A549 (cell line): ENCODE measurements around the gene SET. TPM values are rescaled to one million over a fixed set of nuclear protein-coding genes. Genes with fewer than 3 reads are reported as not detected.
A peak's percentile ranks its signal among the peaks of the same experiment; 100 is the strongest.
"Not testable (repeated sequence)": the region's sequence is repeated elsewhere in the genome, so short reads cannot be mapped to it uniquely, and the experiment has no call there.

ENCODE experiments used
- ATAC-seq, 2 experiments: fragments of 200-7000 bp in 1 of 2; fragments of >200 bp in 1 of 2; cut with Nextera tagmentation in 1 of 2; cut with Tn5 transposase in 1 of 2; 3 replicates each; pipeline versions ENCODE4 v1.8.0 to v1.9.1; 2018 to 2020; ENCODE audit warnings: mild to moderate bottlenecking in 1 of 2, moderate library complexity in 1 of 2
- CTCF ChIA-PET: fragments of 300-600 bp; sonication (Branson Sonifier 250); formaldehyde crosslinking; extraction: SDS; loops from one replicate; lab custom pipeline; 2021; ENCODE audit warnings: antibody characterized with exemption, inconsistent platforms; lab: Yijun Ruan, JAX
- POLR2A ChIA-PET: fragments of 350-600 bp; formaldehyde crosslinking; extraction: SDS; loops from one replicate; lab custom pipeline; 2021; ENCODE audit warnings: antibody characterized with exemption, inconsistent platforms; lab: Yijun Ruan, JAX
- DNase-seq, 2 experiments: peaks; one replicate each; pipeline versions ENCODE4 v3.0.0 to v3.0.0-alpha.2; 2011 to 2016; ENCODE audit warnings: low read depth in 1 of 2, low spot score in 1 of 2
- FAIRE-seq: peaks from 2 replicates; lab custom pipeline; 2011; peaks lifted over from hg19 to GRCh38; lab: Jason Lieb, UNC
- H3K27ac ChIP-seq, 2 experiments: fragments of >200 bp; sonication (Bioruptor Twin); formaldehyde crosslinking; 3 replicates each; pipeline ENCODE4 v1.5.1; 2016 to 2017
- H3K4me1 ChIP-seq: fragments of >200 bp; sonication (Bioruptor Twin); formaldehyde crosslinking; 3 replicates; pipeline ENCODE4 v1.6.1; 2016
- H3K4me2 ChIP-seq: fragments of >200 bp; sonication (Bioruptor Twin); formaldehyde crosslinking; 3 replicates; pipeline ENCODE4 v1.6.1; 2016
- H3K4me3 ChIP-seq: fragments of >200 bp; sonication (Bioruptor Twin); formaldehyde crosslinking; 3 replicates; pipeline ENCODE4 v1.5.1; 2016
- H3K9me3 ChIP-seq: fragments of >200 bp; sonication (Bioruptor Twin); formaldehyde crosslinking; 3 replicates; pipeline ENCODE4 v1.6.1; 2016
- CBX8 ChIP-seq: fragments of 200-600 bp; sonication (generic); IDR thresholded peaks from 2 replicates; pipeline ENCODE4 v1.6.1; 2016
- CEBPB ChIP-seq, 2 experiments: fragments of >200 bp in 1 of 2; sonication (Bioruptor Twin) in 1 of 2; formaldehyde crosslinking in 1 of 2; IDR thresholded peaks; 2 replicates each; pipeline ENCODE4 v1.6.1; 2012 to 2016
- CHD4 ChIP-seq: fragments of 200-600 bp; sonication (generic); IDR thresholded peaks from 2 replicates; pipeline ENCODE4 v1.6.1; 2016; ENCODE audit warnings: antibody characterized with exemption, mild to moderate bottlenecking, borderline replicate concordance
- EHF ChIP-seq: fragments of 250-450 bp; sonication (Bioruptor Pico); IDR thresholded peaks from 2 replicates; pipeline ENCODE4 v1.5.0; 2020; ENCODE audit warnings: mild to moderate bottlenecking
- EHMT2 ChIP-seq: fragments of 200-600 bp; sonication (generic); IDR thresholded peaks from 2 replicates; pipeline ENCODE4 v1.6.1; 2016; ENCODE audit warnings: antibody characterized with exemption, low read depth, mild to moderate bottlenecking, moderate library complexity
- EP300 ChIP-seq, 2 experiments: fragments of >200 bp; sonication (Bioruptor Twin); formaldehyde crosslinking; IDR thresholded peaks; 2 replicates in 1 of 2; 3 replicates in 1 of 2; pipeline ENCODE4 v1.6.1; 2016 to 2017
- ESRRA ChIP-seq: fragments of 150-350 bp; IDR thresholded peaks from 2 replicates; pipeline ENCODE4 v1.6.1; 2014; ENCODE audit warnings: mild to moderate bottlenecking, low read length, borderline replicate concordance
- FOSB ChIP-seq: fragments of 250-450 bp; sonication (Bioruptor Pico); IDR thresholded peaks from 2 replicates; pipeline ENCODE4 v1.5.0; 2020; ENCODE audit warnings: mild to moderate bottlenecking, moderate library complexity
- FOSL2 ChIP-seq, 2 experiments: fragments of 450-650 bp in 1 of 2; fragments of >200 bp in 1 of 2; sonication (Bioruptor Twin) in 1 of 2; formaldehyde crosslinking; IDR thresholded peaks; 2 replicates each; pipeline versions ENCODE4 v1.5.0 to v1.6.1; 2016 to 2020; ENCODE audit warnings: mild to moderate bottlenecking in 1 of 2, moderate library complexity in 1 of 2
- FOXS1 ChIP-seq: fragments of 250-450 bp; sonication (Bioruptor Pico); IDR thresholded peaks from 2 replicates; pipeline ENCODE4 v1.5.0; 2020; ENCODE audit warnings: mild to moderate bottlenecking, moderate library complexity
- HES2 ChIP-seq: fragments of >200 bp; sonication (Bioruptor Twin); formaldehyde crosslinking; IDR thresholded peaks from 2 replicates; pipeline ENCODE4 v1.6.1; 2016
- HOXB5 ChIP-seq: fragments of 250-450 bp; sonication (Bioruptor Pico); IDR thresholded peaks from 2 replicates; pipeline ENCODE4 v1.5.0; 2020; ENCODE audit warnings: mild to moderate bottlenecking, moderate library complexity
- JUN ChIP-seq, 2 experiments: fragments of >200 bp; sonication (Bioruptor Twin); formaldehyde crosslinking; IDR thresholded peaks; 2 replicates in 1 of 2; 3 replicates in 1 of 2; pipeline ENCODE4 v1.6.1; 2016 to 2017
- JUNB ChIP-seq: fragments of >200 bp; sonication (Bioruptor Twin); formaldehyde crosslinking; IDR thresholded peaks from 2 replicates; pipeline ENCODE4 v1.6.1; 2016
- KDM1A ChIP-seq: fragments of 200-600 bp; sonication (generic); IDR thresholded peaks from 2 replicates; pipeline ENCODE4 v1.6.1; 2016; ENCODE audit warnings: low read depth, mild to moderate bottlenecking
- KDM5A ChIP-seq: fragments of 200-600 bp; sonication (generic); IDR thresholded peaks from 2 replicates; pipeline ENCODE4 v1.6.1; 2016; ENCODE audit warnings: antibody characterized with exemption, mild to moderate bottlenecking
- MAZ ChIP-seq: fragments of 150-350 bp; IDR thresholded peaks from 2 replicates; pipeline ENCODE4 v1.6.1; 2014; ENCODE audit warnings: antibody characterized with exemption, low read depth, low read length, borderline replicate concordance
- MYC ChIP-seq: IDR thresholded peaks from 2 replicates; pipeline ENCODE4 v1.6.1; 2012; ENCODE audit warnings: mild to moderate bottlenecking, inconsistent platforms, low read length, improper control_type of control experiment, borderline replicate concordance
- NFE2L2 ChIP-seq: fragments of 150-350 bp; conservative IDR thresholded peaks from 2 replicates; pipeline ENCODE4 v1.6.1; 2014; ENCODE audit warnings: low read length
- PHF8 ChIP-seq: fragments of 200-600 bp; sonication (generic); IDR thresholded peaks from 2 replicates; pipeline ENCODE4 v1.6.1; 2016; ENCODE audit warnings: low read depth, mild to moderate bottlenecking, antibody characterized with exemption, moderate library complexity, borderline replicate concordance
- RARB ChIP-seq: fragments of 250-450 bp; sonication (Bioruptor Pico); IDR thresholded peaks from 2 replicates; pipeline ENCODE4 v1.8.0; 2021; ENCODE audit warnings: mild to moderate bottlenecking, moderate library complexity
- RCOR1 ChIP-seq: fragments of 150-350 bp; IDR thresholded peaks from 2 replicates; pipeline ENCODE4 v1.6.1; 2014; ENCODE audit warnings: antibody characterized with exemption, low read length, low read depth
- RFX5 ChIP-seq: fragments of 450-650 bp; IDR thresholded peaks from 2 replicates; pipeline ENCODE4 v1.7.1; 2014; ENCODE audit warnings: antibody characterized with exemption, mild to moderate bottlenecking, moderate library complexity
- SMC3 ChIP-seq: fragments of >200 bp; sonication (Bioruptor Twin); formaldehyde crosslinking; IDR thresholded peaks from 3 replicates; pipeline ENCODE4 v1.6.1; 2018; ENCODE audit warnings: inconsistent platforms
- TP53 ChIP-seq: fragments of 250-450 bp; sonication (Bioruptor Pico); IDR thresholded peaks from 2 replicates; pipeline ENCODE4 v1.5.0; 2021; ENCODE audit warnings: mild to moderate bottlenecking, moderate library complexity
- ZSCAN20 ChIP-seq: fragments of 250-450 bp; sonication (Bioruptor Pico); IDR thresholded peaks from 2 replicates; pipeline ENCODE4 v1.8.0; 2022; ENCODE audit warnings: mild to moderate bottlenecking, moderate library complexity
- WGBS: methylation state at CpG from one replicate; pipeline ENCODE4 v1.1.6; 2017; ENCODE audit errors: missing lambda C conversion rate; 5-methylcytosine and 5-hydroxymethylcytosine counted together
- polyA plus RNA-seq, 4 experiments: library from polyadenylated mRNA; depleted of rRNA in 3 of 4; stranded (reverse); fragments of >200 nt; fragmentation: RNase III in 1 of 4; extraction: RNeasy Plus Mini Kit Qiagen cat#74134 plus additional on column Dnase treatment in 1 of 4; gene quantifications; 2 replicates in 3 of 4; 3 replicates in 1 of 4; pipeline ENCODE4 v1.2.3, GENCODE V29; 2011 to 2017
- TF ChIP-seq, protein P1 (sequence below): fragments of >200 bp; sonication (Bioruptor Twin); formaldehyde crosslinking; IDR thresholded peaks from 3 replicates; pipeline ENCODE4 v1.5.1; 2016

Gene SET
- polyA plus RNA-seq, 2 of the 4 experiments (the other 2 are of a cell fraction): 518 to 538 TPM

DNA sequence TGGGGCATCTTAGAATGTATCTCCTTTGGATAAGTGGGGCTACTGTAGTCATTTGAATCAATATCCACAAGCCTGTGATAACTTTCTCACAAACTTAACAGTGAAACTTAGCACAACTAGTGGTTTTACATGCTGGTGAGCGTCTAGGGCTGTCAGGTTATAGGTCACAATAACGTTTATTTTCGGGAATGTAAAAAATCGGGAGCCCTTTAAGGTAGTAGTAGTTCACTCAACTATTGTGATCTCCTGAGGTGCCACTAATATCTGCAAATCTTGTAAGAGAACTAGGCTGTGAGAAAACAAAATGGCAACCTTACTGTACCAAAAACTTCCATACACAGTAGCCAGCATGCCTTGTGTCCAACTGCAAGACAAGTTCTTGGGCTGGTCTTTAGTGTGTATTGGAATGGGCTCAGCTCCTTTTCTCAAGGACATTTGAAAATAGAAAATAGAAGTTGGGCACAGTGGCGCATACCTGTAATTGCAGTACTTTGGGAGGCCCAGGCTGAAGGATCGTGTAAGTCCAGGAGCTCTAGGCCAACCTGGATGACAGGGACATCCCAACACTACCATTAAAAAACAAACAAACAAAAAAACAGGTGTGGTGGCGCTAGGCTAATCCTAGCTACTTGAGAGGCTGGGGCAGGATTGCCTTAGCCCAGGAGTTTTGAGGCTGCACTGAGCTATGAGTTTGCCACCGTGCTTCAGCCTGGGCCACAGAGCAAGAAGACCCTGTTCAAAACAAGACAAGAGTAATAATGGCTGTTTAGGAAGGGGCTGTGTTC is 8.1 kb downstream of the SET start:
- TF ChIP-seq ZSCAN20 (CRISPR knock-in tag) (no peak), JUN (IDR thresholded peaks at IDR 0.05) (no peak; a peak in 1 of 5 replicates), CEBPB (IDR thresholded peaks at IDR 0.05) (no peak), EP300 (IDR thresholded peaks at IDR 0.05) (no peak), KDM5A (no peak), EHF (CRISPR knock-in tag) (no peak)
- TF ChIP-seq, all 56 proteins: peak for 0
- peaks cover 15% of the 10 kb centered on the region for H3K4me1 ChIP-seq
- WGBS: 79% methylated on average over 8 of the region's 8 CpGs
- FAIRE-seq: no peak
- POLR2A ChIA-PET: interaction anchor here (0.7 to 1.2 kb wide), 2 partner anchors 13 to 36 kb away, joined by 6 to 10 read pairs; no protein-coding TSS in a partner anchor
- H3K27ac ChIP-seq: no peak overlapping the region
- H3K4me2 ChIP-seq: no peak overlapping the region
- H3K4me3 ChIP-seq: no peak overlapping the region
- CTCF ChIA-PET: interaction anchor here (0.8 to 2.5 kb wide), 6 partner anchors 8 to 231 kb away, joined by 3 to 11 read pairs (median 4); no protein-coding TSS in a partner anchor
- no peaks in the 10 kb centered on the region for H3K9me3 ChIP-seq
- ATAC-seq: peak in 1 of 2 experiments; percentile 22; a peak in 1 of 6 replicates
- DNase-seq: no peak

GRCh38 chr9:128699096-128699795 is 10.2 kb downstream of the SET start:
- H3K4me2 ChIP-seq, H3K9me3 ChIP-seq, H3K4me3 ChIP-seq, FAIRE-seq, DNase-seq, ATAC-seq, H3K27ac ChIP-seq: not testable (repeated sequence)
- ChIA-PET CTCF (interaction anchor here (1.1 to 3.6 kb wide), 7 partner anchors 8 to 261 kb away, joined by 3 to 44 read pairs (median 4); no protein-coding TSS in a partner anchor), POLR2A (interaction anchor here (0.6 to 1.1 kb wide), 2 partner anchors 10 to 53 kb away, joined by 3 to 4 read pairs; partner anchors contain the start of gene SET)
- 93% methylated on average over 30 of the region's 30 CpGs for WGBS
- H3K4me1 ChIP-seq: peaks cover 14% of the 10 kb centered on the region

DNA sequence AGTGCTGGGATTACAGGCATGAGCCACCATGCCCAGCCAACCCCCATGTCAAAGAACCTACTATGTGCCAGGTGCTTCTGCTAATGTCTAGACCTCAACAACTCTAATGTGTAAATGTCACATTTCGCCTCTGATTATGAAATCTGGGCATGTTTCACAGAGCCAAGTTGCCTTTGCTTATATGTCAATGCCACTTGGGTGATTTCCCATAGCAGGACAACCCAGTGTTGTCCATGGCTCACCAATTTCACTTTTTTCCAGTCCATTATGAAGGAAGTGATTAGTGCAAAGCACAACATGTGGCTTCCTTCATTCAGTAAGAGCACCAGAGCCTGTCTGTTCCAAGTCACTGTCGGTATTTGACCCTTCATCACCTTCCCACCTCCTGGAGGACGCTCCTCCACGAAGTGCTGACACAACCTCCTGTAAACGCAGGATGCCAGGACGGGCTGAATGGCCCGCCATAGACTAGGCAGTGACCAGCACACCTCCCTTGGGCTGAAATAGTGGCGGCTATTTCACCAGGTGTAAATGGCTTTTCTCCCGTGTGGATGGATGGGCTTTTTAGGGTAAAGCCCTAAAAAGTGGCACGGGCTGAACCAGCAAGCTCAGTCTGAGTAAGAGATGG is 12.3 kb downstream of the SET start:
- no peak overlapping the region for H3K4me3 ChIP-seq
- no peak for FAIRE-seq
- POLR2A ChIA-PET: no interaction called here

DNA sequence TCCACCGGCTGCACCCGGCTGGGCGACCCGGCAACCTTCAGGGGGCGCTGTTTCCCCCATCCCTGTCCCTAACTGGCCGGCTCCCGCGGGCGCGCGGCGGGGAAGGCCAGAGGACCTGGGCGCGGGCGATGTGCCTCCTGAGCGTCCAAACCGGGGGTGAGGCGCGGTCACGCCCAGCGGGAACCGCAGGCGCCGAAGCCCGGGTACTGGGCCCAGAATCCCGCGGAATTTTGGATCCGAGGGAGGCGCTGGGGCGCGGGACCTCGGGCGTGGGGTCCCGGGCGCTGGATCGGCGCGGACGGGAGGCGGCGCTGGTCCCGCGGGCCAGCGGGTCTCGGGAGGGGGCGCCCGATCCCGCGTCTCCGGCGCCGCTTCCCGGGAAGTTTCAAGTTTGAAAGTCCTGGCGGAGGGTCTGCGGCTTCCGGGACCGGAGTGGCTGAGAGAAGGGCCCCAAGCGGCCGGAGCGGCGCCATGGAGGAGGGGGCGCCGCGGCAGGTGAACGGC is 13.5 kb downstream of the SET start, which contains the start of gene PKN3:
Gene PKN3, plus strand, starts transcription at position 59 of the 504 bp plus-strand sequence. Its CDS starts 413 bp downstream, at position 472.
- POLR2A ChIA-PET: interaction anchor here (0.6 to 1.0 kb wide), 5 partner anchors 11 to 68 kb away, joined by 3 to 5 read pairs (median 4); partner anchors contain the start of genes SET and ZDHHC12
- TF ChIP-seq ESRRA (no peak), FOXS1 (no peak), CBX8 (no peak), ZSCAN20 (CRISPR knock-in tag) (no peak), EHMT2 (no peak), FOSB (CRISPR knock-in tag) (no peak), CEBPB (IDR thresholded peaks at IDR 0.05) (no peak), HES2 (no peak), JUNB (no peak), NFE2L2 (no peak), CHD4 (no peak), MYC (no peak), KDM5A (no peak), SMC3 (peak; percentile 68; the same call in 2 of the 3 replicates), KDM1A (no peak), PHF8 (peak; percentile 50; the same call in 1 of the 2 replicates), RARB (CRISPR knock-in tag) (no peak), EHF (CRISPR knock-in tag) (no peak), HOXB5 (CRISPR knock-in tag) (no peak)
- TF ChIP-seq, protein P1, sequence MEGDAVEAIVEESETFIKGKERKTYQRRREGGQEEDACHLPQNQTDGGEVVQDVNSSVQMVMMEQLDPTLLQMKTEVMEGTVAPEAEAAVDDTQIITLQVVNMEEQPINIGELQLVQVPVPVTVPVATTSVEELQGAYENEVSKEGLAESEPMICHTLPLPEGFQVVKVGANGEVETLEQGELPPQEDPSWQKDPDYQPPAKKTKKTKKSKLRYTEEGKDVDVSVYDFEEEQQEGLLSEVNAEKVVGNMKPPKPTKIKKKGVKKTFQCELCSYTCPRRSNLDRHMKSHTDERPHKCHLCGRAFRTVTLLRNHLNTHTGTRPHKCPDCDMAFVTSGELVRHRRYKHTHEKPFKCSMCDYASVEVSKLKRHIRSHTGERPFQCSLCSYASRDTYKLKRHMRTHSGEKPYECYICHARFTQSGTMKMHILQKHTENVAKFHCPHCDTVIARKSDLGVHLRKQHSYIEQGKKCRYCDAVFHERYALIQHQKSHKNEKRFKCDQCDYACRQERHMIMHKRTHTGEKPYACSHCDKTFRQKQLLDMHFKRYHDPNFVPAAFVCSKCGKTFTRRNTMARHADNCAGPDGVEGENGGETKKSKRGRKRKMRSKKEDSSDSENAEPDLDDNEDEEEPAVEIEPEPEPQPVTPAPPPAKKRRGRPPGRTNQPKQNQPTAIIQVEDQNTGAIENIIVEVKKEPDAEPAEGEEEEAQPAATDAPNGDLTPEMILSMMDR: peak; percentile 99

More for the DNA sequence above, 12.3 kb downstream of the SET start:
- CTCF ChIA-PET: interaction anchor here (0.7 to 3.6 kb wide), 14 partner anchors 10 to 344 kb away, joined by 3 to 44 read pairs (median 7); no protein-coding TSS in a partner anchor
- 89% methylated on average over 10 of the region's 10 CpGs for WGBS
- ATAC-seq: no peak
- no peak for DNase-seq
- Histone ChIP-seq H3K27ac (no peak overlapping the region), H3K9me3 (no peaks in the 10 kb centered on the region), H3K4me1 (peaks cover 14% of the 10 kb centered on the region), H3K4me2 (no peak overlapping the region)
- TF ChIP-seq RCOR1 (no peak), MAZ (no peak), FOSL2 (IDR thresholded peaks at IDR 0.05) (no peak), FOSL2 (CRISPR knock-in tag; IDR thresholded peaks at IDR 0.05) (no peak), RFX5 (no peak), TP53 (CRISPR knock-in tag) (no peak), JUNB (no peak), PHF8 (no peak), SMC3 (no peak)

More for the DNA sequence above, 13.5 kb downstream of the SET start, which contains the start of gene PKN3:
- peaks cover 9% of the 10 kb centered on the region for H3K4me1 ChIP-seq
- H3K4me2 ChIP-seq: peak within 1 kb of the TSS; percentile 96
- DNase-seq (peak; percentile 89 to 98), ATAC-seq (peak; percentile 83 to 89), FAIRE-seq (no peak)
- H3K9me3 ChIP-seq: no peaks in the 10 kb centered on the region
- H3K27ac ChIP-seq: peak within 1 kb of the TSS; percentile 95 to 100
- CTCF ChIA-PET: interaction anchor here (0.6 to 3.6 kb wide), 36 partner anchors 10 to 644 kb away, joined by 3 to 44 read pairs (median 4); partner anchors contain the start of gene ZER1
- 3% methylated on average over 13 of the region's 65 CpGs for WGBS
- H3K4me3 ChIP-seq: peak within 1 kb of the TSS; percentile 94
